ENCODE data around the gene HNRNPDL.

HNRNPDL gene

DNA sequence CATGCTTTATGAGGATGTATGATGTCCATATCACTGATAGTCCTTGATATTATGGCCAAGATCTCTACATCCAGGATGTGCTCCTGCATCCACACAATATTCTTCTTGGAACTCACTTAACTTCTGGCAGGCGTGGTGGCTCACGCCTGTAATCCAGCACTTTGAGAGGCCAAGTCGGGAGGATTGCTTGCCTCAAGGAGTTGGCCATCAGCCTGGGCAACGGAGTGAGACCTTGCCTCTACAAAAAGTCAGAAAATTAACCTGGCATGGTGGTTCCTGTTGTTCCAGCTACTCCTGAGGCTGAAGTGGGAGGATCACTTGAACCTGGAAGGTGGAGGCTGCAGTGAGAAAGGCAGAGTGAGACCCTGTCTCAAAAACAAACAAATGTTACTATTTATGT lies 54.2 kb downstream of the HNRNPDL start:
- TF ChIP-seq, protein P1, sequence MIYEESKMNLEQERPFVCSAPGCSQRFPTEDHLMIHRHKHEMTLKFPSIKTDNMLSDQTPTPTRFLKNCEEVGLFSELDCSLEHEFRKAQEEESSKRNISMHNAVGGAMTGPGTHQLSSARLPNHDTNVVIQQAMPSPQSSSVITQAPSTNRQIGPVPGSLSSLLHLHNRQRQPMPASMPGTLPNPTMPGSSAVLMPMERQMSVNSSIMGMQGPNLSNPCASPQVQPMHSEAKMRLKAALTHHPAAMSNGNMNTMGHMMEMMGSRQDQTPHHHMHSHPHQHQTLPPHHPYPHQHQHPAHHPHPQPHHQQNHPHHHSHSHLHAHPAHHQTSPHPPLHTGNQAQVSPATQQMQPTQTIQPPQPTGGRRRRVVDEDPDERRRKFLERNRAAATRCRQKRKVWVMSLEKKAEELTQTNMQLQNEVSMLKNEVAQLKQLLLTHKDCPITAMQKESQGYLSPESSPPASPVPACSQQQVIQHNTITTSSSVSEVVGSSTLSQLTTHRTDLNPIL (CRISPR knock-in tag; IDR thresholded peaks at IDR 0.05; ENCODE audit: low read depth) = no peak
- TF ChIP-seq SNAI2 (CRISPR knock-in tag; IDR thresholded peaks at IDR 0.05) (no peak), OSR1 (CRISPR knock-in tag; IDR thresholded peaks at IDR 0.05) (no peak), BACH2 (CRISPR knock-in tag; IDR thresholded peaks at IDR 0.05; ENCODE audit: borderline replicate concordance) (no peak), ZNF70 (CRISPR knock-in tag; IDR thresholded peaks at IDR 0.05) (no peak), ESRRG (CRISPR knock-in tag; IDR thresholded peaks at IDR 0.05) (no peak), ZNF565 (CRISPR knock-in tag; conservative IDR thresholded peaks at IDR 0.05; ENCODE audit: low read depth) (no peak), PPARA (CRISPR knock-in tag; IDR thresholded peaks at IDR 0.05; ENCODE audit: borderline replicate concordance) (no peak), ZNF8 (CRISPR knock-in tag; IDR thresholded peaks at IDR 0.05) (no peak), TCF4 (CRISPR knock-in tag; IDR thresholded peaks at IDR 0.05; ENCODE audit: borderline replicate concordance) (no peak), TOX (CRISPR knock-in tag; IDR thresholded peaks at IDR 0.05; ENCODE audit: borderline replicate concordance) (no peak), CSDC2 (CRISPR knock-in tag; IDR thresholded peaks at IDR 0.05) (no peak), ZFP30 (CRISPR knock-in tag; IDR thresholded peaks at IDR 0.05) (no peak), ZFP3 (CRISPR knock-in tag; IDR thresholded peaks at IDR 0.05) (no peak), ISL1 (CRISPR knock-in tag; IDR thresholded peaks at IDR 0.05) (no peak), GLIS3 (CRISPR knock-in tag; IDR thresholded peaks at IDR 0.05) (no peak)
- TF ChIP-seq, protein P2, sequence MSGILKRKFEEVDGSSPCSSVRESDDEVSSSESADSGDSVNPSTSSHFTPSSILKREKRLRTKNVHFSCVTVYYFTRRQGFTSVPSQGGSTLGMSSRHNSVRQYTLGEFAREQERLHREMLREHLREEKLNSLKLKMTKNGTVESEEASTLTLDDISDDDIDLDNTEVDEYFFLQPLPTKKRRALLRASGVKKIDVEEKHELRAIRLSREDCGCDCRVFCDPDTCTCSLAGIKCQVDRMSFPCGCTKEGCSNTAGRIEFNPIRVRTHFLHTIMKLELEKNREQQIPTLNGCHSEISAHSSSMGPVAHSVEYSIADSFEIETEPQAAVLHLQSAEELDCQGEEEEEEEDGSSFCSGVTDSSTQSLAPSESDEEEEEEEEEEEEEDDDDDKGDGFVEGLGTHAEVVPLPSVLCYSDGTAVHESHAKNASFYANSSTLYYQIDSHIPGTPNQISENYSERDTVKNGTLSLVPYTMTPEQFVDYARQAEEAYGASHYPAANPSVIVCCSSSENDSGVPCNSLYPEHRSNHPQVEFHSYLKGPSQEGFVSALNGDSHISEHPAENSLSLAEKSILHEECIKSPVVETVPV (CRISPR knock-in tag; IDR thresholded peaks at IDR 0.05) = no peak
- TF ChIP-seq, protein P3, sequence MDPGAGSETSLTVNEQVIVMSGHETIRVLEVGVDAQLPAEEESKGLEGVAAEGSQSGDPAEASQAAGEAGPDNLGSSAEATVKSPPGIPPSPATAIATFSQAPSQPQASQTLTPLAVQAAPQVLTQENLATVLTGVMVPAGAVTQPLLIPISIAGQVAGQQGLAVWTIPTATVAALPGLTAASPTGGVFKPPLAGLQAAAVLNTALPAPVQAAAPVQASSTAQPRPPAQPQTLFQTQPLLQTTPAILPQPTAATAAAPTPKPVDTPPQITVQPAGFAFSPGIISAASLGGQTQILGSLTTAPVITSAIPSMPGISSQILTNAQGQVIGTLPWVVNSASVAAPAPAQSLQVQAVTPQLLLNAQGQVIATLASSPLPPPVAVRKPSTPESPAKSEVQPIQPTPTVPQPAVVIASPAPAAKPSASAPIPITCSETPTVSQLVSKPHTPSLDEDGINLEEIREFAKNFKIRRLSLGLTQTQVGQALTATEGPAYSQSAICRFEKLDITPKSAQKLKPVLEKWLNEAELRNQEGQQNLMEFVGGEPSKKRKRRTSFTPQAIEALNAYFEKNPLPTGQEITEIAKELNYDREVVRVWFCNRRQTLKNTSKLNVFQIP (CRISPR knock-in tag; IDR thresholded peaks at IDR 0.05; ENCODE audit: borderline replicate concordance, low read depth) = no peak
- TF ChIP-seq, protein P4, sequence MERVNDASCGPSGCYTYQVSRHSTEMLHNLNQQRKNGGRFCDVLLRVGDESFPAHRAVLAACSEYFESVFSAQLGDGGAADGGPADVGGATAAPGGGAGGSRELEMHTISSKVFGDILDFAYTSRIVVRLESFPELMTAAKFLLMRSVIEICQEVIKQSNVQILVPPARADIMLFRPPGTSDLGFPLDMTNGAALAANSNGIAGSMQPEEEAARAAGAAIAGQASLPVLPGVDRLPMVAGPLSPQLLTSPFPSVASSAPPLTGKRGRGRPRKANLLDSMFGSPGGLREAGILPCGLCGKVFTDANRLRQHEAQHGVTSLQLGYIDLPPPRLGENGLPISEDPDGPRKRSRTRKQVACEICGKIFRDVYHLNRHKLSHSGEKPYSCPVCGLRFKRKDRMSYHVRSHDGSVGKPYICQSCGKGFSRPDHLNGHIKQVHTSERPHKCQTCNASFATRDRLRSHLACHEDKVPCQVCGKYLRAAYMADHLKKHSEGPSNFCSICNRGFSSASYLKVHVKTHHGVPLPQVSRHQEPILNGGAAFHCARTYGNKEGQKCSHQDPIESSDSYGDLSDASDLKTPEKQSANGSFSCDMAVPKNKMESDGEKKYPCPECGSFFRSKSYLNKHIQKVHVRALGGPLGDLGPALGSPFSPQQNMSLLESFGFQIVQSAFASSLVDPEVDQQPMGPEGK (CRISPR knock-in tag; IDR thresholded peaks at IDR 0.05; ENCODE audit: borderline replicate concordance) = no peak
- TF ChIP-seq, protein P5, sequence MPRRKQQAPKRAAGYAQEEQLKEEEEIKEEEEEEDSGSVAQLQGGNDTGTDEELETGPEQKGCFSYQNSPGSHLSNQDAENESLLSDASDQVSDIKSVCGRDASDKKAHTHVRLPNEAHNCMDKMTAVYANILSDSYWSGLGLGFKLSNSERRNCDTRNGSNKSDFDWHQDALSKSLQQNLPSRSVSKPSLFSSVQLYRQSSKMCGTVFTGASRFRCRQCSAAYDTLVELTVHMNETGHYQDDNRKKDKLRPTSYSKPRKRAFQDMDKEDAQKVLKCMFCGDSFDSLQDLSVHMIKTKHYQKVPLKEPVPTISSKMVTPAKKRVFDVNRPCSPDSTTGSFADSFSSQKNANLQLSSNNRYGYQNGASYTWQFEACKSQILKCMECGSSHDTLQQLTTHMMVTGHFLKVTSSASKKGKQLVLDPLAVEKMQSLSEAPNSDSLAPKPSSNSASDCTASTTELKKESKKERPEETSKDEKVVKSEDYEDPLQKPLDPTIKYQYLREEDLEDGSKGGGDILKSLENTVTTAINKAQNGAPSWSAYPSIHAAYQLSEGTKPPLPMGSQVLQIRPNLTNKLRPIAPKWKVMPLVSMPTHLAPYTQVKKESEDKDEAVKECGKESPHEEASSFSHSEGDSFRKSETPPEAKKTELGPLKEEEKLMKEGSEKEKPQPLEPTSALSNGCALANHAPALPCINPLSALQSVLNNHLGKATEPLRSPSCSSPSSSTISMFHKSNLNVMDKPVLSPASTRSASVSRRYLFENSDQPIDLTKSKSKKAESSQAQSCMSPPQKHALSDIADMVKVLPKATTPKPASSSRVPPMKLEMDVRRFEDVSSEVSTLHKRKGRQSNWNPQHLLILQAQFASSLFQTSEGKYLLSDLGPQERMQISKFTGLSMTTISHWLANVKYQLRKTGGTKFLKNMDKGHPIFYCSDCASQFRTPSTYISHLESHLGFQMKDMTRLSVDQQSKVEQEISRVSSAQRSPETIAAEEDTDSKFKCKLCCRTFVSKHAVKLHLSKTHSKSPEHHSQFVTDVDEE (CRISPR knock-in tag; IDR thresholded peaks at IDR 0.05) = no peak
- ATAC-seq = no peak

DNA sequence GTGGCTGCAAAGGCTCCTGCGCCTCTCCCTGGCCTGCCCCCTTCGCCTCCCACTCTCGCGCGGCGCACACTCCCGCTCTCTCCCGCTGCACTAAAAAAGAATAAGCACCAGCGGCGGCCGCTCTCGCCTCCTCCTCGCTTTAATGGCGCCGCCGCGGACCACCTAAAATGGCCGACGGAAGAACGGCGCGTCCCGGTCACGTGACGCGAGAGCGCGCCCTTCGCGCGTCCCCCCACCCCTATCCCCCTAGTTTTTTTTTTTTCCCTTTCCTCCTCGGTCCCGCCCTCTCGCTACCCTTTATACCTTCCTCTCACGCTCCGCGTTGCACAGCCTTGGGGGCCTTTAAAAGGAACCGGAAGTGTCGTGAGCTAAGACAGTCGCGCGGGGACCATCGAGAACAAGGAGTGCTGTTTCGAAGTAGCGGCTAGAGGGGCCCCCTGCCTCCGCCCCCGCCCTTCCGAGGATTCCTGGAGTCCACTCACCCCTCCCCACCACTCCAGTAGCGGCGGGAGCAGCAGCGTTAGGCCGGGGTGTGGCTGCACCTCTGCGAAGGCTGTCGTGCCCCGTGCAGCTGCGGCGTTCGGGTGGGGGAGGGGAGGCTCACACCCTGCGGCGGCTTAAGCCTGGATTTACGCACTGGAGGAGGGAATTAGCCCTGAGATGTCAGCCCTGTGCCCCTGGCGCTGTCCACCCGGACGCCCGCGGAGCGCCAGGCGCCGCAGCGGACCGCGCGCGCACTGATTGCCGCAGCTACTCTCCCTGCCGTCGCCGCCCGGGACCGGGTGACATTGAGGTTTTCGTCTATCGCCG lies 56.2 kb downstream of the HNRNPDL start, which contains the start of gene HNRNPD:
Gene HNRNPD, minus strand, starts transcription at position 176 of the 810 bp plus-strand sequence. CDS start 313 bp downstream, outside the sequence.
- TF ChIP-seq ISL1 (CRISPR knock-in tag; IDR thresholded peaks at IDR 0.05) (no peak), ZC3H10 (CRISPR knock-in tag; IDR thresholded peaks at IDR 0.05) (no peak), ZNF70 (CRISPR knock-in tag; IDR thresholded peaks at IDR 0.05) (no peak), ZFP3 (CRISPR knock-in tag; IDR thresholded peaks at IDR 0.05) (peak; percentile 68), OSR1 (CRISPR knock-in tag; IDR thresholded peaks at IDR 0.05) (no peak), ZNF565 (CRISPR knock-in tag; conservative IDR thresholded peaks at IDR 0.05; ENCODE audit: low read depth) (no peak), GLIS3 (CRISPR knock-in tag; IDR thresholded peaks at IDR 0.05) (0 out of 2 replicates have a peak, but pooled peaks have one; percentile 71), RARB (CRISPR knock-in tag; IDR thresholded peaks at IDR 0.05) (no peak), PPARA (CRISPR knock-in tag; IDR thresholded peaks at IDR 0.05; ENCODE audit: borderline replicate concordance) (no peak), BACH2 (CRISPR knock-in tag; IDR thresholded peaks at IDR 0.05; ENCODE audit: borderline replicate concordance) (no peak), TCF4 (CRISPR knock-in tag; IDR thresholded peaks at IDR 0.05; ENCODE audit: borderline replicate concordance) (peak; percentile 21; the same call in 1 of the 2 replicates), CSDC2 (CRISPR knock-in tag; IDR thresholded peaks at IDR 0.05) (peak; percentile 73; the same call in 1 of the 2 replicates)
- TF ChIP-seq, protein P2 (CRISPR knock-in tag; IDR thresholded peaks at IDR 0.05) = no peak
- TF ChIP-seq, protein P5 (CRISPR knock-in tag; IDR thresholded peaks at IDR 0.05) = 0 out of 2 replicates have a peak, but pooled peaks have one; percentile 48
- TF ChIP-seq, protein P1 (CRISPR knock-in tag; IDR thresholded peaks at IDR 0.05; ENCODE audit: low read depth) = no peak
- peak; percentile 95 for ATAC-seq

Data from SK-N-SH treated with all-trans-retinoic acid at 6 μM for 48 hours (cell line).